HFFc6 (cell line): Measurements from ENCODE around the gene CEL. TPM values are rescaled to one million over a fixed set of nuclear protein-coding genes. Genes with fewer than 3 reads are reported as not detected.

Experiments
- DNase-seq: peaks from one replicate; pipeline ENCODE4 v3.0.0-alpha.2; 2018
- H3K27ac Mint-ChIP-seq: 2 replicates; pipeline ENCODE4 v1.8.0; 2020; ENCODE audit warnings: mild to moderate bottlenecking, mixed read lengths
- H3K27me3 Mint-ChIP-seq: 2 replicates; pipeline ENCODE4 v1.8.0; 2021; ENCODE audit warnings: mild to moderate bottlenecking, moderate library complexity, mixed read lengths; ENCODE audit not compliant: insufficient read depth
- H3K36me3 Mint-ChIP-seq: 2 replicates; pipeline ENCODE4 v1.8.0; 2021; ENCODE audit warnings: low read depth, mixed read lengths
- H3K4me1 Mint-ChIP-seq: 2 replicates; pipeline ENCODE4 v1.8.0; 2020; ENCODE audit warnings: low read depth, mixed read lengths
- H3K4me3 Mint-ChIP-seq: 2 replicates; pipeline ENCODE4 v1.8.0; 2020; ENCODE audit warnings: mild to moderate bottlenecking, moderate library complexity, mixed read lengths
- H3K9me3 Mint-ChIP-seq: 2 replicates; pipeline ENCODE4 v1.8.0; 2020; ENCODE audit warnings: mild to moderate bottlenecking, mixed read lengths
- CTCF ChIP-seq: fragments of 200-600 bp; sonication (generic); IDR thresholded peaks from 2 replicates; pipeline ENCODE4 v1.5.0; 2021; ENCODE audit warnings: antibody characterized with exemption, mild to moderate bottlenecking
- total RNA-seq, 6 experiments: library from RNA; stranded (reverse); fragmentation: NEBNext Ultra II Directional; extraction: Animal tissue kit (Norgen Biotek cat#: 25700); gene quantifications; 2 replicates in 1 of 6; 3 replicates in 5 of 6; pipeline ENCODE4 v1.2.3, GENCODE V29; 2021

CEL gene
- total RNA-seq, 6 experiments from 2014 or later = 0.25 to 0.60 (median 0.43) TPM

- Mint-ChIP-seq H3K9me3 (peaks cover 12% of the 10 kb centered on the region), H3K27me3 (peaks cover 3% of the 10 kb centered on the region; the same call in 1 of the 2 replicates), H3K4me1 (no peaks in the 10 kb centered on the region), H3K4me3 (no peak overlapping the region), H3K27ac (no peak overlapping the region), H3K36me3 (peaks cover 37% of the 10 kb centered on the region)
- TF ChIP-seq CTCF = no peak
- no peak for DNase-seq
These were observed 38.1 kb downstream of the CEL start for GRCh38 chr9:133099726-133100505.

DNA sequence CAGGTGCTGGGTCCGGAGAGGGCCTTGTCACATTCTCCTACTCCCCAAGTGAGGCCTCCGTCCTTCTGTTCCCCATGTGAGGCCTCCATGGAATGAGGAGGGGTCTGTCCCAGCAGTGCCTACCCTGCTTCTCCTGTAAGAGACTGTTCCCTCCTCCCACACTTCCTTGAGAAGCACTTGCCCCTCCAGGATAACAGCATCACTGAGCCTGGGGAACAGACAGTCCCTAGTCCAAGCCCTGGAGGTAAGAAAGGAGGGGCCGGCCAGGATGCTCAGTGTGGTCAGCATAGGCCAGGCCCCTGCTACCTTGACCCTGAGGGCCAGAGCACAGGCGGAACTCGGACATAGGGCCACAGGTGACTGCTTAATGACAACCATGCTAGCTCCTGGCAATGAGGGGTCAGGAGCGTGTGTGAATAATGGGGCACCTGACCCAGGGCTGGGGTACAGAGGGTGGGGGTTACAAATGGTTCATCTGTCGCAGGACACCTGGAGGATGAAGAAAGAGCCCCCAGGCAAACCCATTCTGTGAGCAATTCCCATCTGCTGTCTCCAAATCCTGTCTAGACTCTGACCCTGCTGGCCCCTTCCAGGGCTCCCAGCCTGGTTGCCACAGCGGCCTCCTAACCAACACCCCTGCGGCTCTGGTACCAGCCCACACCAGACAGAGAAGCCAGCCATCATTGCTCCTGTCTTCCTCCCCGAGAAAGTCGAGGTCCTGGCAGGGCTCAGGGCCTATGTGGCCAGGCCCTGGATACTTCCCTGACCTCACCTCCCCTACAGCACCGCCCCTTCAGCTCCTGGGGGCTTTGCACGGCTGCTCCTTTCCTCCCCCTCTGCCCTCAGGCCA is 39.0 kb downstream of the CEL start:
- Mint-ChIP-seq H3K9me3 (peaks cover 10% of the 10 kb centered on the region), H3K4me3 (no peak overlapping the region), H3K4me1 (no peaks in the 10 kb centered on the region), H3K27me3 (peaks cover 3% of the 10 kb centered on the region; the same call in 1 of the 2 replicates), H3K27ac (no peak overlapping the region), H3K36me3 (peaks cover 32% of the 10 kb centered on the region)
- no peak for DNase-seq
- no peak for TF ChIP-seq CTCF

DNA sequence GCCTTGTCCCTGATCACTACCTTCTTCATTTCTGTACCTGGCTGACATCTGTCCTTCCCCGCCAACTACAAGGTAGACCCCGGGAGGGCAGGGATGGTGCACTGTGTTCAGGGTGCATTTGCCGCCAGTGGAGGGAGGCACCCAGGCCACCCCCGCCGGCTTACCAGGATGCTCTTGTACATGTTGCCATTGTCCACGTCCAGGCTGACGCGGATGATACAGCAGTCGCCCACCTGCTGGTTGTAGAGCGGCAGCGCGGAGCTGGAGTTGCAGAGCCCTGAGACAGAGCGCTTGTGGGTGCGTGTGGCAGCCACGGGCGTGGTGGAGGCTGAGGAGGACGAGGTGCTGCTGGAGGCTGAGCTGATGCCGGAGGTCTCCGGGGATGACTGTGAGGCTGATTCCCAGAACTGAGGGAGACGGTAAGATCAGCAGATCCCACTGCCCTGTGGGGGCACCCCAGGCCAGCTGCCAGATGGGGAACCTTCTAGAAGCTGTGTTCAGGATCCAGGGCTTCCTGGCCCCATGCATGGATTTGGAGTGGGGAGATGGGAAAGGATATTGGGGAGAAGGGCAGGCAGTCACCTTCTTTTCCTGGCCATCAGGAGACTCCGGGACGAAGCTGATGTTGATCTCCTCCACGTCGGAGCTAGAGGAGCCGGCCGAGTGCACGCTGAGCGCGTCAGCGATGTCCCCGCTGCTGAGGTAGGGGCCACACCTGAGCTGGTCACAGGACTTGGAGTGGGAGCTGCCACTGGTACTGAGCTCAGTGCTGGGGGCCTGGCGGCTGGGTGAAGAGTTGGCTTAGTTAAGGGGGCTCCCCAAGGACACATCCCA is 39.8 kb downstream of the CEL start:
- DNase-seq = no peak
- Mint-ChIP-seq H3K36me3 (peaks cover 27% of the 10 kb centered on the region), H3K9me3 (peaks cover 2% of the 10 kb centered on the region), H3K4me3 (no peak overlapping the region), H3K4me1 (no peaks in the 10 kb centered on the region), H3K27ac (no peak overlapping the region), H3K27me3 (peaks cover 3% of the 10 kb centered on the region; the same call in 1 of the 2 replicates)
- peak; percentile 20; the same call in 1 of the 2 replicates for TF ChIP-seq CTCF

- no peak overlapping the region for H3K4me3 Mint-ChIP-seq
- no peaks in the 10 kb centered on the region for H3K4me1 Mint-ChIP-seq
- no peaks in the 10 kb centered on the region for H3K9me3 Mint-ChIP-seq
- no peak overlapping the region; the same call in 1 of the 2 replicates for H3K27ac Mint-ChIP-seq
- DNase-seq = no peak
- H3K36me3 Mint-ChIP-seq = peaks cover 24% of the 10 kb centered on the region
- no peak for TF ChIP-seq CTCF
- H3K27me3 Mint-ChIP-seq = peaks cover 3% of the 10 kb centered on the region; the same call in 1 of the 2 replicates
These were observed 40.6 kb downstream of the CEL start for GRCh38 chr9:133102190-133103021.
